Bronchial epithelial cell (primary cell): ENCODE data around the gene OPCML. TPM values are rescaled to one million over a fixed set of nuclear protein-coding genes. Genes with fewer than 3 reads are reported as not detected.
A peak's percentile ranks its signal among the peaks of the same experiment; 100 is the strongest.

ENCODE experiments used
- DNase-seq: peaks from one replicate; pipeline ENCODE4 v3.0.0-alpha.2; 2010; ENCODE audit warnings: low read depth
- FAIRE-seq: peaks from 2 replicates; lab custom pipeline; 2011; peaks lifted over from hg19 to GRCh38; lab: Jason Lieb, UNC
- H3K27me3 ChIP-seq: 2 replicates; pipeline ENCODE4 v1.5.1; 2011; ENCODE audit warnings: low read length; ENCODE audit not compliant: control insufficient read depth, insufficient read depth
- H3K36me3 ChIP-seq: 2 replicates; pipeline ENCODE4 v1.5.1; 2011; ENCODE audit warnings: low read length; ENCODE audit not compliant: control insufficient read depth, insufficient read depth
- H3K4me3 ChIP-seq: 2 replicates; pipeline ENCODE4 v1.5.1; 2011; ENCODE audit warnings: mild to moderate bottlenecking, low read depth, low read length, control low read depth
- CTCF ChIP-seq: IDR thresholded peaks from 2 replicates; pipeline ENCODE4 v1.5.1; 2011; ENCODE audit warnings: mild to moderate bottlenecking, moderate library complexity, low read length, control low read depth, inconsistent platforms; ENCODE audit not compliant: insufficient read depth, severe bottlenecking
- total RNA-seq: library from RNA; depleted of rRNA; stranded (reverse); fragments of >200 nt; gene quantifications from 2 replicates; pipeline ENCODE4 v1.2.1, GENCODE V29; 2014

The OPCML gene
- total RNA-seq, 1 donor from 2014 or later, result not detected

GRCh38 chr11:132904091-132904490, 628.2 kb downstream of the OPCML start:
- H3K27me3 ChIP-seq, result no peaks in the 10 kb centered on the region
- H3K36me3 ChIP-seq, result no peaks in the 10 kb centered on the region
- DNase-seq (no peak), FAIRE-seq (no peak)
- no peak for TF ChIP-seq CTCF
- H3K4me3 ChIP-seq, result no peak overlapping the region

- Histone ChIP-seq H3K4me3 (no peak overlapping the region), H3K27me3 (no peaks in the 10 kb centered on the region), H3K36me3 (no peaks in the 10 kb centered on the region)
- DNase-seq (no peak), FAIRE-seq (no peak)
- TF ChIP-seq CTCF, result no peak
Measured at GRCh38 chr11:132901638-132902471, 630.4 kb downstream of the OPCML start.

- no peak for TF ChIP-seq CTCF
- Histone ChIP-seq H3K4me3 (no peak overlapping the region), H3K36me3 (no peaks in the 10 kb centered on the region), H3K27me3 (no peaks in the 10 kb centered on the region)
- FAIRE-seq (no peak), DNase-seq (no peak)
Measured at GRCh38 chr11:132898676-132899075, 633.6 kb downstream of the OPCML start.

GRCh38 chr11:132898021-132898420, 634.3 kb downstream of the OPCML start:
- peak; percentile 20 for DNase-seq
- no peak for TF ChIP-seq CTCF
- no peak for FAIRE-seq
- H3K4me3 ChIP-seq, result no peak overlapping the region
- H3K36me3 ChIP-seq, result no peaks in the 10 kb centered on the region
- H3K27me3 ChIP-seq, result no peaks in the 10 kb centered on the region

- Histone ChIP-seq H3K4me3 (no peak overlapping the region), H3K27me3 (no peaks in the 10 kb centered on the region), H3K36me3 (no peaks in the 10 kb centered on the region)
- FAIRE-seq (no peak), DNase-seq (peak; percentile 85)
- no peak for TF ChIP-seq CTCF
Measured at GRCh38 chr11:132895340-132895739, 637.0 kb downstream of the OPCML start.
